ENCODE results near the gene RYR3.

- TF ChIP-seq CTCF (IDR thresholded peaks at IDR 0.05; ENCODE audit: insufficient read depth, low read depth, low read length) = no peak
- TF ChIP-seq EZH2 (IDR thresholded peaks at IDR 0.05; ENCODE audit: insufficient read depth, low read length) = no peak
Observed at GRCh38 chr15:33823119-33823518, 512.4 kb downstream of the RYR3 start.

Measured in astrocyte (in vitro differentiated cells and primary cell).